GF-D8 (cell line): ENCODE data around the gene DPF3.

Source experiments
- DNase-seq: peaks from one replicate; lab custom pipeline; 2025; lab: John Stamatoyannopoulos, UW

DPF3 gene

DNA sequence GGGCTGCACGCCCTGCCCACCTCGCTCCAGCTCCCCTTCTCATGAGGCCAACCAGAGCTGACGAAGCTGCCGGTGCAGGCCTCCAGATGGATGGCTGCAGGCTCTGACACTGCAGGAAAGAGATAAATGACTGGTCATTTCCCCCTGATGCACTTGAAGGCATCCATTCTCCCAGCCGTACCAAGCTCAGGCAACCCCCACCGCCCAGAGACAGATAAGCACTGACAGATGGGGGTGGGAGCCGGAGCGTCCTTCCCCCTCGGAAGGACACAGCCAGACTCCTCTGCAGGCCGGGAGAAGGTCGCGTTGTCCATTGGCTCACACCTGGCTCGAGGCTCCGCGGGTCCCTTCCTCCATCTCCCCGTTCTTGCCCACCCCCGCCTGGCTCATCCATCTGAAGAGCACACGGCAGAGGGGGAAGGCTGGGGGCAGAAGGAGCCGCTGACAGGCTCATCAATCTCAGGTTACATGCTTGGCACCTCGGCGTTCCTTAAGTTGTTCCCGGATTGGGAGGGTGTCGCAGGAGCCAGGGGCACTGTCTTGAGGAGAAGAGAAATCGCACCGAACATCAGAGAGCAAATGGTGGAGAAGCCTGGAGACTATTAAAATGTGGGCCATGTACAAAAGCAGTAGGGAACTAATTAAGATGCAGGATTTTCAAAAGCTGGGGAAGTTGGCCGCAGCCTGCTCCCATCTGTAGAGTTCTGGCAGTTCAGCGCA, 151.6 kb downstream of the DPF3 start:
- DNase-seq, result no peak

DNA sequence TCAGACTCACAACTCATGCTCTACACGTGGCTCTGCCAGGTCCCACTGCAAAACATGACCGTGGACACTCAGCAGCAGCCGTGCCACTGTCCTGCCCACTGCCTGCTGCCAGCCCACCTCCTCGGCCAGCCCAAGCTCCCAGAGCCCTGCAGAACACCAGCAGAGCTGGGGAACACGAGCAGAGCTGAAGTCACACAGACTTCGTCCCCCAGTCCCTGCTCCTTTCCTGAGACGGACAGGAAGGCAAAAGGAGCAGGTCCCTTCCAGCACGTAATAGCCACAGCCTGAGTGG, 152.1 kb downstream of the DPF3 start:
- no peak for DNase-seq

DNA sequence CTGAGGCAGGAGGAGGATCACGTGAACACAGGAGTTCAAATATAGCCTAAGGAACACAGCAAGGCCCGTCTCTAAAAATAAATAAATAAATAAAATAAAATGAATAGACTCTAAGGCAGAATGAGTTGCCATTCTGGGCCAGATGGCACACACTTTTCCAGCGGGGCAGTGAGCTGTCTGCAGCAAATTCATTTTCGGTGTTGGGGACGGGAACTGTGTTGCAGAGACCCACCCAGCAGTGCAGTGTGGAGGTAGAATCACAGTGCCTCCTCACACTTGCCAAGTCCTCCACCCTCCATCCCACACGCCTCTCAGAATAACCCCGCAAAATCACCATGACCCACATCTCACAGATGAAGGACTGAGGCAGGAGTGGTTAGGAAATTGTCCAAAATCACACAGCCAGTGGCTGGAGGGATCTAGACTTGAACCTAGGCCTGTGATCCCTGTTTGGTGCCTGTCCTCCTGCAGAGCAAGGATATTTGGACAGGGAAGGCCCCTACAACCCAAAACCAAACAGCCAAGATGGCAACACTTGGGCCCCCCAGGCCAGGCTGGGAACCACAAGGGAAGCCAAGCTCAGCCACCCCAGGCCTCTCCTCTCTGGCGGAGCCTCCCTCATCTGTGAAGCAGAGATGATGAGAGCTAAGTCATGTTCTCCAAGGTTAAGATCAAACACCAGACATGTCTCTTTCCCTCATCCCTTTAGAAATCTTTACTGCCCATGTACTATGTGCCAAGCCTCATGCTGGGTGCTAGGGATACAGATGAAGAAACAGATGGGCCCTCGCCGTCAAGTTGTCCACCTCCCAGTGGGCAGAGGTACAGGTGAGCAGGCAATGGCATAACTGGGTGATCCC, 152.7 kb downstream of the DPF3 start:
- DNase-seq, result no peak

DNA sequence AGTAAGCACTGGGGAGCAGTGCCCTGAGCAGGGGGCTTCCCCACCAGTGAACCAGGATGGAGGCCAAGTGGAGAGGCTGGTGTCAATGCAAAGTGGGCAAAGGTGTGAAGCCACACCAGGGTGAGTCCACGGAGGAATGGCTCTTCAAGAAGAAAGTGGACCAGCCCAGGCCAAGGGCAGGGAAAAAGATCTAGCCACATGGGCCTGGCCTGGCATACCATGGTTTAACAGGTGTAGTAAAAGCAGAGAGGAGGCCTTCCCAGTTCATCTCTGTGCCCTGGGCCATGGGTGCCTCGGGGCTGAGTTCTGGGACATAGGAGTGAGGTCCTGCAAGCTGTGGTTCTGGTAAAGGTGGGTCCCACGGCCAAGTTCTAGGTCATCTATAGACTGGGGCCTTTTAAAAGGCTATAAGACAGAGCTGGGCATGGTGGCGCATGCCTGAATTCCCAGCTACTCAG, 153.4 kb downstream of the DPF3 start:
- DNase-seq, result no peak

DNA sequence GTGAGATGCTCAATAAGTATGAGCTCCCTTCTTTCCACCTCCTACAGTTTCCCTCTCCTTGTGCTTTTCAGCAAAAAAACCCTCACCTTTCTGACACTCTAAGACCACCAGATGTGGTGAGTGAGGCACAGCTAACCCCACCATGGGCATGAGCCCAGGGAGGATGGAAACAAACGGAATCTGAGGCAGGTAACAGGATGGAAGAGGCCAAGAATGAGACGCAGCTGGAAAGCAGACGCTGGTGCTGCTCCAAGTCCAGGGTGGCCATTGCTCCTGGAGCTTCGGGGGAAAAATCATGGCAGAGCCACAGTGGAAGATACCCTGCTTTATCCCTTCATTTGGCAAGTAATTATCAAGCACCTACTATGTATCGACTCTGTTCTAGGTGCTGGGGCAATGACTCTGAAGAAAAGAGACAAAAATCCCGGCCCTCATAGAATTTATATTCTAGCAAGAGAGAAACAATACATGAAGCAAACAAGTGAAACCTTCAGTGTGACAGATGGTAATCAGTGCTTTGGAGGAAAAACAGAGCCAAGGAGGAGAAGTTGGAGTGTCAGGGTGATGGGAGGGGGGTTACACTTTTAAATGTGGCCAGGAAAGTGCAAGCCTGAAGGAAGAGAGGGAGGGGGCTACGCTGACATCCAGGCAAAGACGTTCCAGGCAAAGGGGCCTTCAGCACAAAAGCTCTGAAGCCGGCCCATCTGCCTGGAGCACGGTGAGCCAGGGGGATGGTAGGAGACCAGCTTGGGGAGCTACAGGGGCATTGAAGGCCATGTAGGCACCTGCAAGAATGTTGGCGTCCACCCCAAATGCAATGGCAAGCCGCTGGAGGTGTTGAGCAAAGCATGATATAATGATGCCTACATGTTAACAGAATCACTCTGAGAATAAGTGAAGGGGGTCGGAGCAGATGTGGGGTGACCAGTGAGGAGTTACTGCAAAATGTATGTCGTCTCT, 154.2 kb downstream of the DPF3 start:
- no peak for DNase-seq

DNA sequence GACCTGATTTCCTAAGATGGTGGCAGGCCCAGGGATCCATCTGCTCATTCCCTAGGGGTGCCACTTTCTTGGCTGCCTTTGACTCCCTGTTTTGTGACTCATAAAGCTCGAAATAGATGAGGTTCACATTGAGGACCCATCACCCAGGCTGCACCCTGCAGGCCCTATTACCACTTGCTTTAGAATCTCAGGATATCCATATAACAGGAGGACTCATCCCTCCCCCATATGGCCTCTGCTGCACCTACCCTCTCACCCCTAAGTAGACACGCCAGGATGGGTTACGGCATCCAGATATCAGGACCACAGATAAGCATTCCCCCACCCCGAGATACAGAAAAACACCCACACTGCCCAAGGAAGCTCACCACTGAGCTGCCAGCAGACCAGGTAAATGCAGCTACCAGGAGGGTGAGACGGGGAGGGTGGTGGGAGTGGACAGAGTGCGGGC, 155.7 kb downstream of the DPF3 start:
- no peak for DNase-seq

DNA sequence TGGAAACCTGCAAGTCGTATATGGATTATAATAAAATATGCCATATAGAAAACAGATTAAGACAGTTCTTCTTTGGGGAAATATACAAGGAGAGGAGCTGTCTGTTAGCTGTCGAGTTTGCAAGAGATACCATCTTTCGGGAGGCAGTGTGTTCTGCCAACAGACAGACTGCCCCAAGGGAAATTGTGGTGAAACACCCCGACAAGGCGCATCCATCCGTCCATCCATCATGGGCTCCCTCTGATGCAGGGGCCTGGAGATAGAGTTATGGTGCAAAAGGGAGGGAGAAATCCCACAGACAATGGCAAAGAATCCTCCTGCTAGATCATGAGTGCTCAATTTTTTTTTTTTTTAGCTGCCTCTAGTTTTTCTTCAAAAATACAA, 156.3 kb downstream of the DPF3 start:
- no peak for DNase-seq

DNA sequence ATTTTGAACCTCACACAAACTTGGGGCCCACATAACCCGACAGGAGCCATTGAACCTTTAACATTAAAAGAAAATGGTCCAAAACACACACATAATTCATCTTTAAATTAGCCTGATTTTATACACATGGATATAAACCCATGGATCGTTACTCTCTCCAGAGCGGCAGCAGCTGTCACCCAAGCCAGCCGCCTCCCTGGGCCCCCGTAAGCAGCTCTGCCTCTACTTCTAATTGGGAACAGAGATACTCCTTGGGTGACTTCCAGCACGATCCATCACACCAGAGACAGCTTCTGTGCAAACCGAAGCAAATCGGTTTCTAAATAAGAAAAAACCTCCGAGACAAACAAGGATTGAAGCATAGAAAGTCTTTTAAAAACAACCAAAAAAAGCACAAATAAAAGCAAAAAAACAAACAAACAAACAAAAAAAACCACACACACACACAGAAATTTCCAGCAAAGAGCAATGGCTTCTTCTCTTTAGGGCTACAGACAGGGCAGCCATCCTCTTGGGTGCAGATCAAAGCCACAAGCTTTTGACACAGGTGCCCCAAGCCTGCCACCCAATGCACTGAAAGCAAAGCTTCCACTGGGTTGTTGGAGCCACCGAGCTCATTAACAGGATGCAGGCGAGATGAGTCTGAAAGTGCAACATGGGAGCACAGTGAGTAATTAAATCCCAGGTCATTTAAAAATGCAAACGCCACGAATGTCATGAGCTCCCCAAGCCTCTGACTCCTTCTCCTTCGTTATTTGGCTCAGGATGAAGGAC, 156.9 kb downstream of the DPF3 start:
- no peak for DNase-seq

DNA sequence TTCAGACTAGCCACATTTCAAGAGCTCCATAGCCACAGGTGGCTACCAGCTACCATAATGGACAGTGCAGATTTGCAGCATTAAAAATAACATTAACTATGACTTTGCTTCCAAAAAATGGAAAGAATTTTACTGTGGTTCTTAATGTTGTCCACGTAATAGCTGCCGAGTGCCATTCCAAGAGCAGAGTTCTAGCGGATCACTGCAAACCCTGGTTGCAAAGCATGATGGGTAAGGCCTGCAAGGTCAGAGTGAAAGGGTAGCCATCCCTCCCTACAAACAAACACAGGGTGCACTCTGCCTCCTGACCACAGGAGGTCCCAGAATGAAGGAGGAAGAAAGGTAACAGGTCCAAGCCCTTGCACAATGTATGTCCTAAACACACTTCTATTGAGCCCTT, 157.6 kb downstream of the DPF3 start:
- DNase-seq, result no peak

DNA sequence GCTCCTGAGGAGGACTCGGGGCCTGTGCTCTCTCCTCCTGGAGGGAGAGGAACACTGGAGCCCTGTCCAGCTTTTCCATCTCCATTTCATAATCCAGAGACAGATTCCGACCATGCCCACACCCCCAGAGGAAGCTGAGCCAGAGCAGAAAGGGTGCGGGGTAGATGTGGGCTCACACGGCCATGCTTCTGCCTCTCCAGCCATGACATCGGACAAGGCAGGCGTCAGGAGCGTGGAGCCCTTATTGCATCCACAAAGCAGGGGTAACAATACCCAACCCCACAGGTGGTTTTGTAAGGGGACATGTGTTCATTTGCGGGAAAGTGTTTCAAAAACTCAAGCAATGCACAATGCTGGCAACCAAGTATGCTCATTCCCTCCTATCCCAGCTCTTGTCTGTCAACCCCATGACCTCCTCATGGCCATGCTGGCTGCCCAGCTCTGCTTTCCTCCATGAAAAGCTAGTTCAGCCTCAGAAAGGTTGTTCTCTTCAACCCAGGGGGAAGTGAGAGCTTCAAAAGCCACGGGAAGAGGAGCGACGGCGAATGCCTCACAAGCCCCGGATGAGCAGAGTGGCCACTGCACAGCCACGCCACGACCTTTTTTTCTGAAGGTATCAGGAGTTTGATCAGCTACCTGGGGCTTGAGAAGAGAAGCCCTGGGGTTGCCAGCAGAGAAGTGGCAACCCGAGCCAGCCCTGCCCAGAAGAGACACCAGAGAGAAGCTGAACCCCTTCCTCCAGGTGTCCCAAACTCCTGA, 161.7 kb downstream of the DPF3 start:
- DNase-seq, result no peak

DNA sequence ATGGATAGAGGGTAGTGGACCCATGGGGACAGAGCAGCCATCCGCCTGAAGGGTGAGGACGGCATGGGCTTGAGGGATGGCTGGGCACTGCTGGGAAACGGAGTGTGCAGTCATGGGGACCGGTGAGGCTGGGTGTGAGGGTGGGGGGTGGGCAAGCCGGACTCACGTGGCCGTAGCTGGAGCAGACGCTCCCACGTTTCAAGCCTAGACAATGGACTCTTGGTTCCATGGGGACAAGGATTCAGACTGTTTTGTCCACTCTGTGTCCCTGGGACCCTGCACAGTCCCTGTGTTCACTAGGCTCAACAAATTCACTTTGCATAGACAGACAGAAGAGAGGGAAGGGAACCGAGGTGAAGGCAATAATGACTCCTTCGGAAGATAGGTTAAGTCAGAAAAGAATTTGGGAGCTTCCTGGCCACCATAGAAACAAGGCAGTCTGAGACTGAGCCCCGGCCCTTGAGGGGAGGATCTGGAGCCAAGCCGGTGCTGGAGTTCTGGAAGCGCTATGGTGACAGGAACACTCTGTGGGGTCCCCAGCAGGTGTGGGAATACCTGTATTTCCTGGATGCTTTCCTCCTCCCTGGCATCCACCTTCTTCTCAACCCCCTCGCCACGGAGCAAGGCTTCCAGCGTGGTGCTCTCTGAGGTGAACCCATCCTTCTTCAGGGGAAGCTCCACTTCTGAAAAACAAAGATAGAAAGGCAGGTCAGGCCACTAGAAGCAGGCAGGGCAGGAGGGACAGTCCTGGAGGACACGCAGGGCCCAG, 162.5 kb downstream of the DPF3 start:
- no peak for DNase-seq

DNA sequence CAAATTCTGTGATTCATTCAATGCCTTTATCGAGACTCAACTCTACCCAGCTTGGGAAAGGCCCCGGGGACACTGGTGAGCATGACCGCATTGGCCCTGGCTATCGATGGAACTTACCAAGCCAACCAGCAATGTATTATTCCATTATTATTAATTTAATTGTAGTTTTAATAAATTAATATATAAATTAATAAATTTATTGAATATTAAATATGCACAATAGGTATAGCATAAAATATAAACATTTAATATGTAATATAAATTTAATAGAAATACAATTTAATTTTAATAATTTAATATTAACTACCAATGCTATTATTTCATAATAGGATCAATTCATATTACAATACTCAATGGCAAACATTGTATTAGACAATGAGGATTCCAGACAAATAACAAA, 163.4 kb downstream of the DPF3 start:
- DNase-seq, result no peak

DNA sequence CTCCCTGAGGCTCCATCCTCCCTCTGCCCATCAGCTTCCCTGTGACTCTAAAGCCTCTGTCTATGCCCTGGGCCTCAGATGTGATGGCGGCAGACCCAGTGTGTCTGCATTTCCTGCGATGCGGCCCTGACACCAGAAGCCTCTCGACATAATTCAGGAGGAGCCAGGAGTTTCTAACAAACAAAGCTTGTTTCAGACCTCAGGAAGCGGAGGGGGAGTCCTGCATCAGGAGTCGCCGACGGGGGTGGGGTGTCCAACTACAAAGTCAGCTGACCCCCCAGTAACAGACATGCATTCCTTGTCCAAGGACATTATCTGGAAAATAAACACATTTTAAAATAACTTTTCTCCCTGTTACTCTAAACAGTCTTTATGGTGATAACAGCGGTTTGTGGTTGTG, 167.5 kb downstream of the DPF3 start:
- DNase-seq, result no peak

DNA sequence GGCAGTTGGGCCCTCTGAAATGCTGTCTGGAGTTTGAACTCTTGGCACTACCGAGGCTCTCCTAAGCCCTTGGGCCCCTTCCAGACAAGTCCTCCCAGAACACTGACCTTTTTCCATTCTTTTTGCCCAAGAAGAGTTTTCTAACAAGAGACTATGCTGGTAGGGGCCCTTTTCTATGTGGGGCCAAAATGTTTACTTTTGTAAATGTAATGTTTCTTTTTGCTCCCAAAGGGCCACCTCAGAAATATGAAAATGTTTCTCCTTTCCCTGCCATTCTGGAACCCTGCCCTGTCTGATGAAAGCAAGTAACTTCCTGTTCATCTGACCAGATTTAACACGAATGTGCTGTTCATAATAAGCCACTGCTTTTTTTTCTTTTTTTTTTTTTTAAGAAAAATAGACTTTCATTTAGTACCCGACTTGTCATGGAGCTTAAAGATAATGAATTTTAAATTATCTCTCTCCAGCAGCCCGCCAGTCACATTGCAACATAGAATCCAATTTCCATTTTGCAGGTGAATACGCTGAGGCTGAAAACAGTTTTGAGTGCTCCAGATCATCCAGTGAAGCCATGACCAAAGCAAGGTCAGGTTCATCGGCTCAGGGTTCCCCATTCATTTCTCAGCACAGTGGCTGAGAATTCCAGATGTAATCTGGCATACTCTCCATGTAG, 169.9 kb downstream of the DPF3 start:
- no peak for DNase-seq

DNA sequence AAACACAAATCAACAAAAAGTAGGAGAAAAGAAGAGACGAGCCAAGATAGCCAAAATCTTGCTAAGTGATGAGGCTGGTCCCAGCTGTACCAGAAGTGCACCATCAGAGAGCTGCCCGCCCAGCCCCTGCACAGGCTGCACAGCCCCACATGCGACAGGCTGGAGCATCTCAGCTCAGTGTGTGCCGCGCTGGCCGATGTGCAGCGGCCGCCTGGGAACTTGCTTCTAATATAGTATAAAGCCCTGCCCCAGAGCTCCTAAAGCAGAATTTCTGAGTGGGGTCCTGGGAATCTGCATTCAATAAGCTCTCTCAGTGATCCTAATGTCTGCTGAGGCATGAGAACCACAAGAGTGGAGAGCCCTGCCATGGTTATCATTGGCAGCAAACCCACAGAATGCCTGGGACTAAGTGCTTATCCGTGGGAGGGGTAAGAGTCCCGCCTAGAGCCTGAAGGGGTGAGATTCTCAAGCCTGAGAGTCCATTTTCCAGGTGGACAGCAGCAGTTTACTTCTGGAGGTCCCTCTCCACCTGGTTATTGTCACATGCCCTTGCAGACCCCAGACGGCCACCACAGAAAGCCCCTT, 171.6 kb downstream of the DPF3 start:
- no peak for DNase-seq

DNA sequence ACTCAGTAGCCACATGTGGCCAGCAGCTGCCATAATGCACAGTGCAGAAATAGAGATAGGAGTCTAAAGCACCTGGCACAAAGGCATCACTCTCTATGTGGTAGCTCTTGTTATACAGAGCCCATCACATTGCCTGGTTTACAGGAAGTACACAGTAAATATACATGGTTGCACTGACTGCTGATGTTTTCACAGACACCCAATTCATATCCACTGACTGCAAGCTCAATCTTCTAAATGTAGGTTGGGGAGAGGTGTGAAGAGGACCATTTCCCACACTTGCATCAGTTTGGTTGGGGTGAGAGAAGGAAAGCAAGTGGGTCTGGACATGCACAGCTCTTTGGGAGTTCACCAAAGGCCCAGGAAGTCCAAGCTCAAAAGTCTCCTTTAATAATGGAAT, 172.8 kb downstream of the DPF3 start:
- DNase-seq, result no peak

DNA sequence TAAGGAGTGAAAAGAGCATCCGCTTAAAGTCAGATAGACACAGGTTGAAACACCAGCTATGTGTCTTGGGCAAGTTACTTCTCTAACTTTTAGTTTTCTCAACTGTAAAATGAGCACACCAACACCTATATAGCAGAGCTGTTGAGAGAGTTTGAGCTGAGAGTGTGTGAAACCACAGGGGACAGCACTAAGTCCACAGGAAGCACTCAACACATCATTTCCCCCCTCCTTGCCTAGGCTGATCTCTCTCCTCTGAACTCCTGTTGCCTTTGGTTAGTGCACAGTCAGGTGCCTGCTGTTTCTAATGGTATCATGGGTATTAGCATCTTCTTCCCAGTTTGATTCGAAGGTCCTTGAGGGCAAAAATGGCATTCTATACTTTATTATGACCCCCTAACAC, 176.7 kb downstream of the DPF3 start:
- DNase-seq, result no peak

DNA sequence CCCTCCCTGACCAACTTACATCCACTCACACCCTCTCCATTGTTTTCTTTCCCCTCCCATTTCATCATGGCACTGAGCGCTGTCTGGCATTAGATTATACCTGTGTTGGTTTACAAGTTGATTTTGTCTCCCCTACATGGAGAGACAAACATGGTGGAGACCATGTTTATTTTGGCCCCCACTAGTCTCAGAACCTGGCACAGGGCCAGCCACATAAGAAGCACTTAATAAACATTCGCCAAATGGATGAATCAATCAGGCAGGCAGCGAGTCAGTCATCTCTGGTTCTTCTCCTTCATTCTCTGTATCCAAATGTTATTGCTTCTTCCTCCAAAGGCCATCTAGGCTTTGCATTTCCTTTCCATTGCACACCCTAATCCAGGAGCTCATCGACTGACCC, 177.4 kb downstream of the DPF3 start:
- no peak for DNase-seq

DNA sequence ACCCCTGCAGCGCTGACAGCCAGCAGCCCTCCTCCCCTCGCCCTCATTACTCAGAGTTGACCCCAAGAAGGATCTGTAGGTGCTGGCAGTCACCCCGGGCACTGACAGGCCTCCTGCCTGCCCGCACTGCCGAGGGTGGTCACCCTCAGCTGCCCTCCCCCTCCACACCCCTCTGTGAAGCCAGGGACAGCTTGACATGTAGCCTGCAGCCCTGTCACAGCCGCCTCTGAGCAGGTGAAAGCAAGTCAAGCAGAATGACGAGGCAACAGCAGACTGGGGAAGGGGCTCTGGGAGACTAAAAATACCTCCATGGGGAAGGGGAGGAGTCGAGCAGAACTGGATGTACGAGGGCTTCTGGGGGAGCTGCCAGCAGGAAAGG, 178.1 kb downstream of the DPF3 start:
- no peak for DNase-seq
